Osteoblast (primary cell): Measurements from ENCODE around the gene DPH1. TPM values are rescaled to one million over a fixed set of nuclear protein-coding genes. Genes with fewer than 3 reads are reported as not detected.

Source experiments
- DNase-seq: peaks from one replicate; pipeline ENCODE4 v3.0.0; 2011; ENCODE audit warnings: low spot score, mixed read lengths; ENCODE audit not compliant: insufficient read length; ENCODE audit errors: missing footprints
- H2AFZ ChIP-seq: 2 replicates; pipeline ENCODE4 v1.6.0; 2011; ENCODE audit warnings: mild to moderate bottlenecking, low read length
- H3K27ac ChIP-seq: 2 replicates; pipeline ENCODE4 v1.5.1; 2011; ENCODE audit warnings: mild to moderate bottlenecking, low read depth, low read length, moderate library complexity
- H3K27me3 ChIP-seq: 2 replicates; pipeline ENCODE4 v1.6.0; 2012; ENCODE audit warnings: mild to moderate bottlenecking, control low read depth, inconsistent platforms, low read length, moderate library complexity; ENCODE audit not compliant: insufficient read depth
- H3K36me3 ChIP-seq: 2 replicates; pipeline ENCODE4 v1.5.1; 2011; ENCODE audit warnings: mild to moderate bottlenecking, low read length, control low read depth, moderate library complexity; ENCODE audit not compliant: insufficient read depth
- H3K4me1 ChIP-seq: 2 replicates; pipeline ENCODE4 v1.5.1; 2011; ENCODE audit warnings: mild to moderate bottlenecking, low read length, control low read depth, moderate library complexity; ENCODE audit not compliant: insufficient read depth
- H3K4me2 ChIP-seq: 2 replicates; pipeline ENCODE4 v1.6.0; 2011; ENCODE audit warnings: mild to moderate bottlenecking, low read length; ENCODE audit not compliant: insufficient read depth
- H3K4me3 ChIP-seq: fragments of 200-600 bp; sonication (generic); 3 replicates; pipeline ENCODE4 v1.5.1; 2012; ENCODE audit warnings: mild to moderate bottlenecking, low read length, inconsistent platforms; ENCODE audit not compliant: insufficient read depth
- H3K79me2 ChIP-seq: 2 replicates; pipeline ENCODE4 v1.6.0; 2012; ENCODE audit warnings: mild to moderate bottlenecking, low read length, control low read depth, inconsistent platforms; ENCODE audit not compliant: insufficient read depth
- H3K9me3 ChIP-seq: 2 replicates; pipeline ENCODE4 v1.5.1; 2011; ENCODE audit warnings: low read depth, low read length, control low read depth
- H4K20me1 ChIP-seq: 2 replicates; pipeline ENCODE4 v1.6.0; 2012; ENCODE audit warnings: mild to moderate bottlenecking, low read length, control low read depth; ENCODE audit not compliant: insufficient read depth
- total RNA-seq: library from RNA; depleted of rRNA; stranded (reverse); fragments of >200 nt; gene quantifications from 2 replicates; pipeline ENCODE4 v1.2.3, GENCODE V29; 2012
- TF ChIP-seq, protein P1 (sequence below): IDR thresholded peaks from 2 replicates; pipeline ENCODE4 v1.5.1; 2011; ENCODE audit warnings: mild to moderate bottlenecking, low read depth, low read length, moderate library complexity; ENCODE audit errors: extremely low read depth

The DPH1 gene
- total RNA-seq, 1 donor, result 63.7 TPM

DNA sequence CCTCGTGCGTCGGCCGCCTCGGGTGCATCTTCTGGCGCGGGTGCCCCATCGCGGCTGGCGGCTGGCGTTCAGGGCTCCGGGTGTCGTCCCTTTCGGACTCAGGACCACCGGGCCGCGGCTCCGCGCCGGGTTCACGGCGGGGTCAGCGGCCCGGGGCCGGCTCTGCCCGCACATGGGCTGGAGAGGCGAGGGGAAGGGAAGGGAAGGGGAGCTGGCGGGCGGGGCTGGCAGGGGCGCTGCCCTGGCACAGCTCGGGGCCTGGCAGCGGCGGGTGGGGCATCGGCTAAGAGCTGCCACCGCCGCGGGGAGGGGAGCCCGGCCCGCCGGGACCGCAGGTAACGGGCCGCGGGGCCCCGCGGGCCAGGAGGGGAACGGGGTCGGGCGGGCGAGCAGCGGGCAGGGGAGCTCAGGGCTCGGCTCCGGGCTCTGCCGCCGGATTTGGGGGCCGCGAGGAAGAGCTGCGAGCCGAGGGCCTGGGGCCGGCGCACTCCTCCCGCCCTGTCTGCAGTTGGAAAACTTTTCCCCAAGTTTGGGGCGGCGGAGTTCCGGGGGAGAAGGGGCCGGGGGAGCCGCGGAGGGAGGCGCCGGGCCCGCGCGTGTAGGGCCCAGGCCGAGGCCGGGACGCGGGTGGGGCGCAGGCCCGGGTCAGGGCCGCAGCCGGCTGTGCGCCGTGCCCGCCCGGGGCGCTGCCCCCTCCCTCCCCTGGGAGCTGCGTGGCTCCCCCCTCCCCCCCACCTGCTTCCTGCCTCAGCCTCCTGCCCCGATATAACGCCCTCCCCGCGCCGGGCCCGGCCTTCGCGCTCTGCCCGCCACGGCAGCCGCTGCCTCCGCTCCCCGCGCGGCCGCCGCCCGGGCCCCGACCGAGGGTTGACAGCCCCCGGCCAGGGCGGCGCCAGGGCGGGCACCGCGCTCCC, 25.6 kb downstream of the DPH1 start:
- Histone ChIP-seq H3K36me3 (peaks cover 21% of the 10 kb centered on the region), H3K27me3 (peaks cover 7% of the 10 kb centered on the region), H2AFZ (no peak overlapping the region), H3K4me3 (peak overlapping the region; percentile 83), H3K79me2 (peaks cover 25% of the 10 kb centered on the region), H3K27ac (peak overlapping the region; percentile 65), H4K20me1 (no peaks in the 10 kb centered on the region), H3K4me1 (peaks cover 6% of the 10 kb centered on the region), H3K4me2 (peak overlapping the region; percentile 94), H3K9me3 (no peaks in the 10 kb centered on the region)
- peak; percentile 99 for DNase-seq
- TF ChIP-seq, protein P1, sequence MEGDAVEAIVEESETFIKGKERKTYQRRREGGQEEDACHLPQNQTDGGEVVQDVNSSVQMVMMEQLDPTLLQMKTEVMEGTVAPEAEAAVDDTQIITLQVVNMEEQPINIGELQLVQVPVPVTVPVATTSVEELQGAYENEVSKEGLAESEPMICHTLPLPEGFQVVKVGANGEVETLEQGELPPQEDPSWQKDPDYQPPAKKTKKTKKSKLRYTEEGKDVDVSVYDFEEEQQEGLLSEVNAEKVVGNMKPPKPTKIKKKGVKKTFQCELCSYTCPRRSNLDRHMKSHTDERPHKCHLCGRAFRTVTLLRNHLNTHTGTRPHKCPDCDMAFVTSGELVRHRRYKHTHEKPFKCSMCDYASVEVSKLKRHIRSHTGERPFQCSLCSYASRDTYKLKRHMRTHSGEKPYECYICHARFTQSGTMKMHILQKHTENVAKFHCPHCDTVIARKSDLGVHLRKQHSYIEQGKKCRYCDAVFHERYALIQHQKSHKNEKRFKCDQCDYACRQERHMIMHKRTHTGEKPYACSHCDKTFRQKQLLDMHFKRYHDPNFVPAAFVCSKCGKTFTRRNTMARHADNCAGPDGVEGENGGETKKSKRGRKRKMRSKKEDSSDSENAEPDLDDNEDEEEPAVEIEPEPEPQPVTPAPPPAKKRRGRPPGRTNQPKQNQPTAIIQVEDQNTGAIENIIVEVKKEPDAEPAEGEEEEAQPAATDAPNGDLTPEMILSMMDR, result no peak

DNA sequence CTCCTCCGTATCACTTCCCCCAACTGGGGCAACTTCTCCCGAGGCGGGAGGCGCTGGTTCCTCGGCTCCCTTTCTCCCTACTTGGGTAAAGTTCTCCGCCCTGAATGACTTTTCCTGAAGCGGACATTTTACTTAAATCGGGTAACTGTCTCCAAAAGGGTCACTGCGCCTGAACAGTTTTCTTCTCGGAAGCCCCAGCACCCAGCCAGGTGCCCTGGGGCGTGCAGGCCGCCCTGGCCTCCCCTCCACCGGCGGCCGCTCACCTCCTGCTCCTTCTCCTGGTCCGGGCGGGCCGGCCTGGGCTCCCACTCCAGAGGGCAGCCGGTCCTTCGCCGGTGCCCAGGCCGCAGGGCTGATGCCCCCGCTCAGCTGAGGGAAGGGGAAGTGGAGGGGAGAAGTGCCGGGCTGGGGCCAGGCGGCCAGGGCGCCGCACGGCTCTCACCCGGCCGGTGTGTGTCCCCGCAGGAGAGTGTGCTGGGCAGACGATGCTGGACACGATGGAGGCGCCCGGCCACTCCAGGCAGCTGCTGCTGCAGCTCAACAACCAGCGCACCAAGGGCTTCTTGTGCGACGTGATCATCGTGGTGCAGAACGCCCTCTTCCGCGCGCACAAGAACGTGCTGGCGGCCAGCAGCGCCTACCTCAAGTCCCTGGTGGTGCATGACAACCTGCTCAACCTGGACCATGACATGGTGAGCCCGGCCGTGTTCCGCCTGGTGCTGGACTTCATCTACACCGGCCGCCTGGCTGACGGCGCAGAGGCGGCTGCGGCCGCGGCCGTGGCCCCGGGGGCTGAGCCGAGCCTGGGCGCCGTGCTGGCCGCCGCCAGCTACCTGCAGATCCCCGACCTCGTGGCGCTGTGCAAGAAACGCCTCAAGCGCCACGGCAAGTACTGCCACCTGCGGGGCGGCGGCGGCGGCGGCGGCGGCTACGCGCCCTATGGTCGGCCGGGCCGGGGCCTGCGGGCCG, 26.5 kb downstream of the DPH1 start:
- peak overlapping the region; percentile 64 for H3K4me3 ChIP-seq
- DNase-seq, result peak; percentile 96
- peaks cover 4% of the 10 kb centered on the region for H3K27me3 ChIP-seq
- H3K4me2 ChIP-seq, result peak overlapping the region; percentile 68
- H3K9me3 ChIP-seq, result no peaks in the 10 kb centered on the region
- no peaks in the 10 kb centered on the region for H4K20me1 ChIP-seq
- TF ChIP-seq, protein P1, result no peak
- peaks cover 25% of the 10 kb centered on the region for H3K79me2 ChIP-seq
- H2AFZ ChIP-seq, result no peak overlapping the region
- peaks cover 30% of the 10 kb centered on the region for H3K36me3 ChIP-seq
- peak overlapping the region; percentile 58 for H3K27ac ChIP-seq
- H3K4me1 ChIP-seq, result peaks cover 6% of the 10 kb centered on the region

DNA sequence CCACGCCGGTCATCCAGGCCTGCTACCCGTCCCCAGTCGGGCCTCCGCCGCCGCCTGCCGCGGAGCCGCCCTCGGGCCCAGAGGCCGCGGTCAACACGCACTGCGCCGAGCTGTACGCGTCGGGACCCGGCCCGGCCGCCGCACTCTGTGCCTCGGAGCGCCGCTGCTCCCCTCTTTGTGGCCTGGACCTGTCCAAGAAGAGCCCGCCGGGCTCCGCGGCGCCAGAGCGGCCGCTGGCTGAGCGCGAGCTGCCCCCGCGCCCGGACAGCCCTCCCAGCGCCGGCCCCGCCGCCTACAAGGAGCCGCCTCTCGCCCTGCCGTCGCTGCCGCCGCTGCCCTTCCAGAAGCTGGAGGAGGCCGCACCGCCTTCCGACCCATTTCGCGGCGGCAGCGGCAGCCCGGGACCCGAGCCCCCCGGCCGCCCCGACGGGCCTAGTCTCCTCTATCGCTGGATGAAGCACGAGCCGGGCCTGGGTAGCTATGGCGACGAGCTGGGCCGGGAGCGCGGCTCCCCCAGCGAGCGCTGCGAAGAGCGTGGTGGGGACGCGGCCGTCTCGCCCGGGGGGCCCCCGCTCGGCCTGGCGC, 27.3 kb downstream of the DPH1 start:
- TF ChIP-seq, protein P1, result no peak
- Histone ChIP-seq H4K20me1 (no peaks in the 10 kb centered on the region), H3K4me1 (peaks cover 11% of the 10 kb centered on the region), H3K27ac (no peak overlapping the region), H3K27me3 (no peaks in the 10 kb centered on the region), H3K4me3 (no peak overlapping the region), H3K9me3 (no peaks in the 10 kb centered on the region), H3K79me2 (peaks cover 25% of the 10 kb centered on the region), H2AFZ (no peak overlapping the region), H3K4me2 (no peak overlapping the region), H3K36me3 (peaks cover 37% of the 10 kb centered on the region)
- DNase-seq, result peak; percentile 80
